OCI-LY7 (cell line): ENCODE data around the gene ARHGEF16.

Experiments used
- CTCF ChIP-seq: fragments of 200-600 bp; sonication (generic); conservative IDR thresholded peaks from 2 replicates; pipeline ENCODE4 v1.5.1; 2014; ENCODE audit warnings: mild to moderate bottlenecking, antibody characterized with exemption, low read length, moderate library complexity, mixed read lengths
- EZH2phosphoT487 ChIP-seq: fragments of 200-600 bp; sonication (generic); IDR thresholded peaks from 2 replicates; pipeline ENCODE4 v1.6.1; 2018; ENCODE audit warnings: low read depth, borderline replicate concordance, mild to moderate bottlenecking, mixed run types, antibody characterized with exemption, low read length, moderate library complexity, mixed read lengths

GRCh38 chr1:3511856-3512255 lies 57.4 kb downstream of the ARHGEF16 start:
- TF ChIP-seq EZH2phosphoT487: no peak
- no peak for TF ChIP-seq CTCF
